Measurements from ENCODE around the gene MCC.

GRCh38 chr5:113255579-113256386, 232.5 kb downstream of the MCC start:
- no peak for TF ChIP-seq EP300 (IDR thresholded peaks at IDR 0.05)
- TF ChIP-seq CTCF (IDR thresholded peaks at IDR 0.05): no peak

Measured in ovary (tissue), 3 donors.